Transverse colon (tissue), 4 donors: ENCODE data around the gene RCAN2.

Experiments
- CTCF ChIP-seq, 5 experiments: fragments of 200-600 bp in 3 of 5; fragments of 450-650 bp in 2 of 5; sonication (generic) in 3 of 5; IDR thresholded peaks; 1 replicate in 2 of 5; 2 replicates in 3 of 5; pipeline ENCODE4 v1.5.1; 2016 to 2017; ENCODE audit warnings: antibody characterized with exemption in 5 of 5, inconsistent platforms in 3 of 5, mild to moderate bottlenecking in 2 of 5, moderate library complexity in 1 of 5
- EP300 ChIP-seq: sonication (generic); formaldehyde crosslinking; IDR thresholded peaks from one replicate; pipeline ENCODE4 v1.6.1; 2017; ENCODE audit warnings: antibody characterized with exemption, low read depth
- POLR2A ChIP-seq: fragments of 450-650 bp; IDR thresholded peaks from one replicate; pipeline ENCODE4 v1.6.1; 2016; ENCODE audit warnings: antibody characterized with exemption, mild to moderate bottlenecking, moderate library complexity
- POLR2AphosphoS5 ChIP-seq, 3 donors: sonication (generic); formaldehyde crosslinking; IDR thresholded peaks; one replicate each; pipeline ENCODE4 v1.6.1; 2016; ENCODE audit warnings: antibody characterized with exemption in 3 of 3

GRCh38 chr6:46504242-46504641, 13.0 kb upstream of the RCAN2 start:
- TF ChIP-seq POLR2A: no peak
- no peak for TF ChIP-seq CTCF (IDR thresholded peaks at IDR 0.05)
- TF ChIP-seq EP300: no peak
- no peak for TF ChIP-seq POLR2AphosphoS5 (IDR thresholded peaks at IDR 0.05)
